HG02981 (cell line): ENCODE measurements around the gene PRR36.
"Not testable (repeated sequence)": the region's sequence is repeated elsewhere in the genome, so short reads cannot be mapped to it uniquely, and the experiment has no call there.

Experiments used
- ATAC-seq: cut with Tn5 transposase; IDR thresholded peaks from one replicate; pipeline ENCODE4 v1.9.1; 2021; ENCODE audit warnings: mild to moderate bottlenecking, moderate library complexity; ENCODE audit not compliant: unreplicated experiment

PRR36 gene

DNA sequence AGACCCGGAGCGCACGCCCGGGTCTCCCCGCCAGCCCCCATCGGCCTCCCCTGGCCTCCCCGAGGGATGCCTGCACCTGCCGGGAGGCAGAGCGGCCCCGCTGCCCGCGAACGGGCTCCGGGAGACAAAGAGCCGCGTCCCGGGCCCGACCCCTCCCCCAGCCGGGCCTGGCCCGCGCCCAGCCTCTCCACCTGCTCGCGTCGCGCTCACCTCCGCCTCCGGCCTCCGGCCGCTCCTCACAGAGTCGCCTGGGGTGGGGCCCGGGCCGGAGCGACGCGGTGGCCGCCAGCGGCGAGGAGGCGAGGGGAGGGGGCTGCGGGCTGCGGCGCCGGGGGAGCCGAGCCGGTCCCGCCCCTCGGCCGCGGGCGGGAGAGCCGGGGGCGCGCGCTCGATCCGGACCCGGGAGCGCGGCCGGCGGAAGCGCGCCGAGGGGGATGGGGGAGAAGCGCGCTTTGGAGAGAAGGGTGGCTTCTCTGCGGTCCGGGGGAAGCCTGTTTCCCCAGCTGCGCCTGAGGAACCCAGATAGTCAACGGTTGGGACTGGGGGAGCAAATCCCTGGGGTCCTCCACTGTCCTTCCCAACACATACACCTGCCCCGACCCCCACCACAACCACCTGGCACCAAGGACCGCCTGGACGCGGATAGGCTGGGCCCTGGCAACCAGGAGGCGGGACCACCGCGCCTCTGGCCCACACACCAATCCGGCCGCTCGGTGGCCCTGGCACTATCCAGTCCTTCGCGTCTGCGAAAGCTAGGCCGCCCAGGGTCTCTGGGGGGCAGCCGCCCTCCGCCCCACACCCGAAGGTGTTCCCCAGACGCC lies at the start of gene PRR36:
PRR36 (minus strand) TSS at position 315 of the 821 bp plus-strand sequence. CDS start 701 bp downstream, outside the sequence.
- no peak for ATAC-seq

DNA sequence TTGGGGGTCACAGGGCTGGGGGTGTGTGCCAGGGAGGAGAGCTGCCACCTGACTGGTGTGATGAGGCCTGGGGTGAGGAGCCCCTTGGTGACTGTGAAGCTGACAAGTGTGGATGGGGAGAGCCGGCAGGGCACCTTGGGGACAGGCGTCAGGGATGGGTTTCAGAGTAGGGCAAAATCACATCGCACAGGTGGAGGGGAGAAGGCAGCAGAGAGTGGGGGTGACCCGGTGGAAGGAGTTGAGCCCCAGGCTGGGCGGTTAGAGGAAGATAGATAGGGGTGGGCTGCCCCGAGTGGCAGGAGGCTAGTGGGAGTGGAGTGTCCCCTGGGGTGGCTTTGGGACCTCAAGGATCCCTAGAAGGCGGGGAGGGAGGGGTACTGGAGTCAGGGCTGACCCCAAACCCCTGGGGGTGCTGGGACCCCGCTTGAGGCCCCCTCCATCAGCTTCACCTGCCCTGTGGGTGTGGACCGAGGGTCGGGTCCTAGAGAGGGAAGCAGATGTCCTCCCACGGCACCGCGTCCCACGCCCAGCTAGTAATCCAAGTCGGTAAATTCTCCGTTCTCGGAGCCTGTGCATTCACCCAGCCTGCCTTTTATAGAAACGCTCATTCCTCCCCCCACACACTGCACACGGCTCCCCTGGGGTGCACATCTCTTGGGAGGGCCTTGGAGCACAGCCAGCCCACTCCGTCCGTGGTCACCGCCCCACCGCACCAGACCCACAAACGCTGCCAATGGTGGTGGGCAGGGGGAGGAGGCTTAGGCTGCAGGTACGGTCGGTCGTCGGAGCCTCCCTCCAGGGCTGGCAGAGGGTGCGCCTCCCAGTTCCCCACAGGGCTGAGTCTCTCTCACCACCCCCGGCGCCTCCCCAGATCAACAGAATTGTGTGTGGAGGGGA lies 49.4 kb upstream of the PRR36 start:
- no peak for ATAC-seq

DNA sequence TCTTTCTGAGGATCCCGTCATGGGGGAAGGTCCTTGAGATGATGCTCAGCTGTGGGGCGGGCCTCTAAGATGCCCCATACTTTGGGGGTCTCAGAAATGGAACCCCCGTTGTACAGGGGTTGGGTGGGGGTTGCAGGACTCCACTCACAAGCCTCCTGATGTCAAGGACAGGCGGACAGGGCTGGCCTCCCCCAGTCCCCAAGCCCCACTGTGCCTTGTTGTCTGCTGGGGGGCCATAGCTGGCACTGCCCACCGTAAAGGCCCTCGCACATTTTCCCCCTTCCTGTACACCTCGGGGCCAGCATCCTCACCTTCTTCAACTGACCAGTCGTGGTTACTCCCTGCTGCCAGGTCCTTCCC lies 48.6 kb upstream of the PRR36 start:
- no peak for ATAC-seq

DNA sequence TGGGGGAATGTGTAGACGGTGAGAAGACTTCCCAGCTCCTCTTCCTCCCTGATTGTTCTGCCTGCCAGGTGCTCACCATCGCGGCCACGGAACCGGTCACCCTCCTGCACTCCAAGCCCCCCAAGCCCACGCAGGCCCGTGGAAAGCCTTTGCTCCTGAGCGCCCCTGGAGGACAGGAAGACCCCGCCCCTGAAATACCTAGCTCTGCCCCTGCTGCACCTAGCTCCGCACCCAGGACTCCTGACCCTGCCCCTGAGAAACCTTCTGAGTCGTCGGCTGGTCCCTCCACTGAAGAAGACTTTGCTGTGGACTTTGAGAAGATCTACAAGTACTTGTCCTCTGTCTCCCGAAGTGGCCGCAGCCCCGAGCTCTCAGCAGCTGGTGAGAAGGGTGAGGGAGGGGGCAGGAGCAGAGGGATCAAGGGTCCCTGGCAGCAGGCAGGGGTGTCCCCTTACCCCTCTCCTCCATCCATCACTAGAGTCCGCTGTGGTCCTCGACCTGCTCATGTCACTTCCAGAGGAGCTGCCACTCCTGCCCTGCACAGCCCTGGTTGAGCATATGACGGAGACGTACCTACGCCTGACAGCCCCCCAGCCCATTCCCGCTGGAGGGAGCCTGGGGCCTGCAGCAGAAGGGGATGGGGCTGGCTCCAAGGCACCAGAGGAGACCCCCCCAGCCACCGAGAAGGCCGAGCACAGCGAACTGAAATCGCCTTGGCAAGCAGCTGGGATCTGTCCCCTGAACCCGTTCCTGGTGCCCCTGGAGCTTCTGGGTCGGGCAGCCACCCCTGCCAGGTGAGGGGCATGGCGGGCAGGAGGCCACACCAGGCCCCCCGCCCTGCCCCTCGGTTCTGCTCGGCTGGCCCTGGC lies 48.0 kb upstream of the PRR36 start:
- no peak for ATAC-seq

GRCh38 chr19:7921302-7921966 lies 47.2 kb upstream of the PRR36 start:
- no peak for ATAC-seq

- ATAC-seq = peak; percentile 37
Measured at GRCh38 chr19:7920519-7921301, 46.5 kb upstream of the PRR36 start.

DNA sequence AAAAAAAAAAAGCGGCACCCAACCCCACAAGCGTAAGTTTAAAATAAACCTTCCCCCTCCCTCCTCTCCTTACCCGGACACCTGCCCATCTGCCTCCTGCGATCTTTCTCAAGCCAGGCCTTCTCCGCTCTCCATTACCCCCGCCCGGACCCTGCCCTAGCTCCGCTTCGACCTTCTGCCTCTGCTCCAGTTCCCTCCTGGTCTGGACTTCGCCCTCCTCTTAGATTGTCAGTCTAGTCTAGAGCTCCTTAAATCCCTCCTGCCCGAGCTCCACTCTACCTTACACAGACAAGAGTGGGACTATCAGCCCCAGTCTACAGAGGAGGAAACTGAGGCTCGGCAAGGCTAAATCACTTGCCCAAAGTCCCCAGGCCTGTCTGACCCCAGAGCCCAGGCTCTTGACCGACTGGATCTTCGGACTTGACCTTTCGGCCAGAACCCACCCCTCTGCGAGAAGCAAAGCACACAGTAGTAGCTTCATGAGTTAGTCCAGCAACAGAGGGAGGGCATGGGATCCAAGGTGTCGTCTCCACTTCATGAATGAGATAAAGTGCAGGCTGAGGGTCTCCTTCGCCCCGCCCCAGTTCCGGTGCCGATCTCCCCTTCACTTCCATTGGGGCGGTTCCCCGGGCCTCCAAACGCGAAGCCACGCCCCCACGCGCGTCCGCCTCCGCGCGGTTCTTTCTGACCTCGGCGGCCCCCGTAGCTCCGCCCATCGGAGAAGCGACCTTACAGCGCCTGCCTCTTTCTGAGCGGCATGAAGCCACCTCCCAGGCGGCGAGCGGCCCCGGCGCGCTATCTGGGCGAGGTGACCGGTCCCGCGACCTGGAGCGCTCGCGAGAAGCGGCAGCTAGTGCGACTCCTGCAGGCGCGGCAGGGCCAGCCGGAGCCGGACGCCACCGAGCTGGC lies 45.7 kb upstream of the PRR36 start, which contains the start of gene SNAPC2:
SNAPC2 (plus strand) TSS at position 729 of the 909 bp plus-strand sequence; CDS start at position 758, 29 bp downstream.
- peak; percentile 50 for ATAC-seq

DNA sequence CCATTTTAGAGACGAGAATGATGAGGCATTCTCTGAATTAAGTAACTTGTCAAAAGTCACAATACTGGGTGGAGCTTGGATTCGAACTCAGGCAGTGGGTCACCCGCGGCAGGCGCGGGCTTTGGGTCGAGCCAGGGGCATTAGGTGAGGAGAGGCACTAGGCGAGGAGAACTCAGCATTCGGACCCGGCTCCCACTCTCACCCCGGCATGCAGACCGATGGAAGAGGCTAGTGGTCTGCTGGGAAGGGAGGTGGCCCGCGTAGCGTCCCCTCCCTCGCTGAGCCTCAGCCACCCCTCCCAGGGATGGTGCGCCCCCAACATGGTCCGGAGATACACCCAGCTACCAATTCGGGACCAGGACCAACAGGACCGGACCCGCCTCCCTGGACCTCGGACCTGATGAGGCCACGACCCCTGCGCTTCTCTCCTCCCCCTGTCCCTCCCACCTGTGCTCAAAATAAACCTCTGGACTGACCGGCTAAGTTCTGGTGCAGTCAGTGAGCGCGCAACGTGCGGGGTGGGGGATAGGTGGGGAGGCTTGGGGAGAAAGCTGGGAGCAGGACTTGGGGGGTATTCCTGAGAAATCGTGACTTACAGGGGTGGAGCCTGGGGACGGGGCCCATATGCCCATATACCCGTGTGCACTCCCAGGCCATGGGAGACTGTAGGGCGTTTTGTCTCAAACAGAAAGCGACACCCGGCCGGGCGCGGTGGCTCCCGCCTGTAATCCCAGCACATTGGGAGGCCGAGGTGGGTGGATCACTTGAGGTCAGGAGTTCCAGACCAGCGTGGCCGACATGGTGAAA lies 44.6 kb upstream of the PRR36 start:
- no peak for ATAC-seq

DNA sequence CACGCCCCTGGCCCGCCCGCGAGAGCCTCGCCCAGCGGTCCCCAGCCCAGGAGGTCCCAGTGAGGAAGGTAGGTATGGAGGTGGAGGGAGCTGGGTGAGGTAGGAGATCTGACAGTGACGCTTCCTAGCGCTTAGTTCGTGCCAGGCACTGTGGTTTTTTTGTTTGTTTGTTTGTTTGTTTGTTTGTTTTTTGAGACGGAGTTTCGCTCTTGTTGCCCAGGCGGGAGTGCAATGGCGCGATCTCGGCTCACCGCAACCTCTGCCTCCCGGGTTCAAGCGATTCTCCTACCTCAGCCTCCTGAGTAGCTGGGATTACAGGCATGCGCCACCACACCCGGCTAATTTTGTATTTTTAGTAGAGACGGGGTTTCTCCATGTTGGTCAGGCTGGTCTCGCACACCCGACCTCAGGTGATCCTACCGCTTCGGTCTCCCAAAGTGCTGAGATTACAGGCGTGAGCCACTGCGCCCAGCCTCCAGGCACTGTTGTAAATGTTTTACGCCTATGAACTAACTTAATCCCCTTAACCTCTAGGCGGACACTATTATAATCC lies 43.9 kb upstream of the PRR36 start:
- not testable (repeated sequence) for ATAC-seq

DNA sequence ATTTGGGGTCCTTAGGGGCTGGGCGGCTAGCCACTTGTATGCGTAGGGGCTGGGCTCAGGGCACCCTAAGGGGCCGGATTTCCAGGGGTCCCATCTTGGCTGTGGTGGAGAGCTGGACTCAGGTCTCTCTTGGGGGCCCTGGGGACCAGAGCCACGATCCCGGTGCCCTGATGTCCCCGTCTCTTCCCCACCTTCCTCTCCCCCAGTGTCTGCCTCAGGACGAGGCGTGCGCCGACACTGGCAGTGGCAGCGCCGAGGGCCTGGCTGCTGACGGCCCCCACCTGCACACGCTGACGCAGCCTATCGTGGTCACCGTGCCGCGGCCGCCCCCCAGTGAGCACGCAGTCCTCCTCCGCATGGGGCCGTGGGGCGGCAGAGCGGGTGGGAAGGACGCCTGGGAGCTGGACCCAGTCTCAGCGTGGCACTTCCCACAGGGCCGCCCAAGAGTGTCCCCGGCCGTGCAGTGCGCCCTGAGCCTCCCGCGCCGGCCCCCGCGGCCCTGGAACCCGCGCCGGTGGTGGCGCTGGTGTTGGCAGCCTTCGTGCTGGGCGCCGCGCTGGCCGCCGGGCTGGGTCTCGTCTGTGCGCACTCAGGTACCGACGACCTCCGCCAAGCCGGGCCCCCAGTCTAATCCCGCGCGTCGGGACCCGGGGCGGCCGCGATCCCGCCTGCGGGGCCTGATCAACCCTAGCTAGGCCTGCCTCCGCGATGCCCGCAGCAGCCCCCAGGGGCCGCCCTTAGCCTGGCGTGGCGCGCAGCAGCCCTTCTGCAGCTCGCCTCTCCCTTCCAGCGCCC lies 43.3 kb upstream of the PRR36 start:
- ATAC-seq = no peak

GRCh38 chr19:7916955-7917266 lies 42.7 kb upstream of the PRR36 start:
- ATAC-seq = no peak

- no peak for ATAC-seq
Measured at GRCh38 chr19:7916103-7916954, 42.1 kb upstream of the PRR36 start.

GRCh38 chr19:7915250-7916102 lies 41.3 kb upstream of the PRR36 start:
- no peak for ATAC-seq

DNA sequence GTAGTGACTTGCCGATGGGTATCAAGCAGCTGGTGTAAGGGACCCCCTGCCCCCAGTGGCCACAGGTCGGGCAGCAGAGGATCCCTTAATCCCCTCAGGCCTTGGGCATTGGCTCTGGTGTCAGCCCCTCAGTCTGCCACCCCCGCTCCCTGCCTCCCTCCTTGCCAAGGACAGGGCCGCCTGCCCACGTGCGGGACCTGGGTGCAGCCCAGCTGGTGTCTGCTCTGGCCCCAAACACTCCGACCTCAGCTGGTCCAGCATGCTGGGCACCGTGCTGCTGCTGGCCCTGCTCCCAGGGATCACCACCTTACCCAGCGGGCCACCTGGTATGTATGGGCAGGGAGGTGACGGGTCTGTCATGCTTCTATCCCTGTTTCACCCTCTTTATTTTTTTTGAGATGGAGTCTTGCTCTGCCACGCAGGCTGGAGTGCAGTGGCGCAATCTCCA lies 40.4 kb upstream of the PRR36 start, which contains the start of gene TGFBR3L:
TGFBR3L (plus strand) TSS at position 233 of the 448 bp plus-strand sequence.
- no peak for ATAC-seq

DNA sequence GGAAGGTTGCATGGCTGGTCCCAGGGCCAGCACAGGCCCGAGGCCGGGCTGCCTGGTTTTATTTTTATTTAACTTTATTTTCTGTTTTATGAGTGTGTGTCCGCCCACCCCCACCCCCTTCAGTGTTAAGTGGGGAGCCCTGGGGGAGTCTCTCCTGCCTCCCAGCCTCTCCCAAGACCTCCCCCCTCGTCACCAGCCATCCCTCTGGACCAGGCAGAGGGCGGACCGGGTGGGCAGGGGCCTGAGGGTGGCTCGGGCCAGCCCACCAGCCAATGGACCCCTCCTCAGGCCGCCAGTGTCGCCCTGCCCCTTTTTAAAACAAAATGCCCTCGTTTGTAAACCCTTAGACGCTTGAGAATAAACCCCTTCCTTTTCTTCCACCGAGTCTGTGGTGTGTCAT lies 39.9 kb upstream of the PRR36 start:
- ATAC-seq = no peak
